Thymus (tissue), 11 donors: ENCODE measurements around the gene ARHGAP19. TPM values are rescaled to one million over a fixed set of nuclear protein-coding genes. Genes with fewer than 3 reads are reported as not detected.
"Not testable (repeated sequence)": the region's sequence is repeated elsewhere in the genome, so short reads cannot be mapped to it uniquely, and the experiment has no call there.

Source experiments
- DNase-seq, 9 donors: peaks; one replicate each; pipeline ENCODE4 v3.0.0-alpha.2; 2013; ENCODE audit warnings: low spot score in 9 of 9, low read depth in 6 of 9, missing footprints in 1 of 9
- H3K27ac ChIP-seq, 2 donors: one replicate each; pipeline ENCODE4 v1.5.1; 2013; ENCODE audit warnings: control low read depth in 1 of 2, low read depth in 1 of 2, low read length in 1 of 2, mild to moderate bottlenecking in 1 of 2, moderate library complexity in 1 of 2
- H3K27me3 ChIP-seq, 2 donors: one replicate each; pipeline ENCODE4 v1.5.1; 2013; ENCODE audit warnings: low read length in 1 of 2; ENCODE audit not compliant: control insufficient read depth in 2 of 2, insufficient read depth in 1 of 2
- H3K36me3 ChIP-seq, 2 donors: one replicate each; pipeline ENCODE4 v1.5.1; 2013; ENCODE audit warnings: low read length in 1 of 2, mild to moderate bottlenecking in 1 of 2, moderate library complexity in 1 of 2; ENCODE audit not compliant: control insufficient read depth in 2 of 2, insufficient read depth in 2 of 2
- H3K4me1 ChIP-seq, 2 donors: one replicate each; pipeline ENCODE4 v1.5.1; 2013; ENCODE audit warnings: low read length in 2 of 2; ENCODE audit not compliant: control insufficient read depth in 2 of 2, insufficient read depth in 2 of 2
- H3K4me3 ChIP-seq, 2 donors: one replicate each; pipeline ENCODE4 v1.5.1; 2013; ENCODE audit warnings: low read length in 2 of 2, control low read depth in 1 of 2, mild to moderate bottlenecking in 1 of 2
- H3K9me3 ChIP-seq, 2 donors: one replicate each; pipeline ENCODE4 v1.5.1; 2013; ENCODE audit warnings: low read length in 1 of 2, mild to moderate bottlenecking in 1 of 2; ENCODE audit not compliant: control insufficient read depth in 2 of 2, insufficient read depth in 1 of 2
- WGBS: extraction: QIAGEN DNeasy Blood & Tissue Kit; methylation state at CpG from one replicate; pipeline ENCODE4 v1.1.7; 2013; 5-methylcytosine and 5-hydroxymethylcytosine counted together
- polyA plus RNA-seq: library from polyadenylated mRNA; stranded (reverse); fragments of 200-250 nt; gene quantifications from one replicate; pipeline ENCODE4 v1.2.3, GENCODE V29; 2013
- total RNA-seq: library from RNA; stranded (reverse); fragments of 120-200 nt; gene quantifications from one replicate; pipeline ENCODE4 v1.2.4, GENCODE V29; 2013
- donor health status: healthy.

ARHGAP19 gene
- total and polyA plus RNA-seq, 2 donors, result 5.8 to 18.2 TPM

- Histone ChIP-seq H3K27ac (peak overlapping the region in 1 of 2 donors; percentile 52), H3K27me3 (no peaks in the 10 kb centered on the region), H3K9me3 (no peaks in the 10 kb centered on the region), H3K4me1 (no peaks in the 10 kb centered on the region), H3K36me3 (no peaks in the 10 kb centered on the region), H3K4me3 (no peak overlapping the region)
- peak in 8 of 9 donors; percentile 16 to 70 (median 41) for DNase-seq
Measured at GRCh38 chr10:97278491-97278989, 13.9 kb downstream of the ARHGAP19 start.

- Histone ChIP-seq H3K4me3 (no peak overlapping the region), H3K36me3 (no peaks in the 10 kb centered on the region), H3K27ac (peak overlapping the region in 1 of 2 donors; percentile 14), H3K27me3 (no peaks in the 10 kb centered on the region), H3K4me1 (no peaks in the 10 kb centered on the region), H3K9me3 (no peaks in the 10 kb centered on the region)
- WGBS, result 7% methylated on average over 1 of the region's 1 CpG
- DNase-seq, result no peak
Measured at GRCh38 chr10:97277551-97277950, 14.9 kb downstream of the ARHGAP19 start.

DNA sequence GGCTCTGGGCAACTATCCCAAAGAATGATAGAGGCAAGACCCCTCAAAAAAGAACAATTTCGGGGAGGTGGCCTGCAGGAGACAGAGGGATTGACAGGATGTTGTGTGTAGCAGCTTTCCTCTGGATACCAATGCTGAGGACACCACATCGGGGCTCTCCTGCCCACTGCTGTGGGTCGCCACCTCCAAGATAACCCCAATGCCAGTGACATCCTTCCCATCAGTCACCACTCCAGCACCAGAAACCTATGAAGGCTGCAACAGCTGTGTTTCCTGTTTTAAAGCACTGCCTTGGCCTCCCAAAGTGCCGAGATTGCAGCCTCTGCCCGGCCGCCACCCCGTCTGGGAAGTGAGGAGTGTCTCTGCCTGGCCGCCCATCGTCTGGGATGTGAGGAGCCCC lies 17.6 kb downstream of the ARHGAP19 start:
- H3K27ac ChIP-seq, result no peak overlapping the region
- no peaks in the 10 kb centered on the region for H3K9me3 ChIP-seq
- H3K36me3 ChIP-seq, result no peaks in the 10 kb centered on the region
- DNase-seq, result no peak
- H3K27me3 ChIP-seq, result no peaks in the 10 kb centered on the region
- WGBS, result 52% methylated on average over 3 of the region's 9 CpGs
- no peaks in the 10 kb centered on the region for H3K4me1 ChIP-seq
- H3K4me3 ChIP-seq, result no peak overlapping the region

DNA sequence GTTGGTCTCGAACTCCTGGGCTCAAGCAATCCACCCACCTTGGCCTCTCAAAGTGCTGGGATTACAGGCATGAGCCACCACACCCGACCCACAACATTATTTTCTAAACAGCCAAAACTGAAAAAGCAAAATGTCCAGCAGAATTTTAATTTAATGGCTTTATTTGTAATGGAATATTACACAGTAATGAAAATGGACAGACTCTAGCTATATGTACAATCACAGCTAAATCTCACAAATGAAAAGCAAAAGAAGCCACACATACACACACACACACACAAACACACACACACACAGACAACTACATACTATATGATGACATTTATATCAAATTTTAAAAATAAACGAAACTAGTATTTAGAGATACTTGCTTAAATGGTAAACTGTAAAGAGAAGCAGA lies 18.7 kb downstream of the ARHGAP19 start:
- Histone ChIP-seq H3K36me3 (no peaks in the 10 kb centered on the region), H3K27ac (no peak overlapping the region), H3K27me3 (no peaks in the 10 kb centered on the region), H3K9me3 (no peaks in the 10 kb centered on the region), H3K4me3 (no peak overlapping the region), H3K4me1 (no peaks in the 10 kb centered on the region)
- 96% methylated on average over 3 of the region's 3 CpGs for WGBS
- DNase-seq, result no peak

DNA sequence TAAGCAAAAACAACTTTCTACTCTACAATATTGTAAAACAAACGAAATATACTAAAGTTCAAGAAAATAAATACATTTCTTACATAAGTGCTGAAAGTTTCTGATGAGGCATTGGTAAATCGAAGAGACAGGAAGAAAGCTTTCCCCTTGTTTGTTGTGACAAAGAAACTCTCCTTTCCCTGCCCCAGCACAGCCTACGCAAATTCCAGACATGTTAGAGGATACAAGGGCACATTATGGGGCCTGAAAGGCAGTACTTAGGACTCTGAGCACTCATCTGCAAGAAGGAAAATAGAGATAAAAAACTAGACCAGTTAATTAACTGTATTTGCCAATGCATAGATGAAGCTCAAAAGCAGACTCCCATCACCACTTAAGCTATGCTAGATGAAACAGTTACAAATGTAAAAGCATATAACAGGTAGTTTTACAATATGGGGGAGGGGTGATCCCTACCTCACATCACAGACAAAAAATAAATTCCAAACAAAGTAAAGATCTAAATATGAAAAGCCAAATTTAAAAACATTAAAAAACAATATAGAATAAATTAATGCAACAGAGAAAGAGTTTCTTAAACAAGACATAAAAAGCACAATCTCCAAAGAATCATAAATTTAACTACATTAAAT lies 21.8 kb downstream of the ARHGAP19 start:
- Histone ChIP-seq H3K4me3 (no peak overlapping the region), H3K9me3 (no peaks in the 10 kb centered on the region), H3K27ac (no peak overlapping the region), H3K36me3 (peaks cover 4 to 7% of the 10 kb centered on the region in 2 donors), H3K27me3 (no peaks in the 10 kb centered on the region), H3K4me1 (no peaks in the 10 kb centered on the region)
- no peak for DNase-seq
- WGBS, result 96% methylated on average over 3 of the region's 3 CpGs

DNA sequence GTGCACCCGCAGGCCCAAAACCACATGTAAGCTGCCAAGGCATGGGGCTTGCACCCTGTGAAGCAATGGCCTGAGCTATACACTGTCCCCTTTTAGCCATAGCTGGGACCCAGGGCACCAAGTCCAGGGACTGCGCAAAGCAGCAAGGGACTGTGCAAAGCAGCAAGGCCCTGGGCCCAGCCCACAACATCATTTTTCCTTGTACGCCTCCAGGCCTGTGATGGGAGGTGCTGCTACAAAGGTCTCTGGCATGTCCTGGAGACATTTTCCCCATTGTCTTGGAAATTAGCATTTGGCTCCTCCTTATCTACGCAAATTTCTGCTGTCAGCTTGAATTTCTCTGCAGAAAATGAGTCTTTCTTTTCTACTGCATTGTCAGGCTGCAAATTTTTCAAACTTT lies 24.8 kb downstream of the ARHGAP19 start:
- Histone ChIP-seq H3K36me3 (peaks cover 14 to 25% of the 10 kb centered on the region in 2 donors), H3K9me3 (no peaks in the 10 kb centered on the region), H3K27ac (no peak overlapping the region), H3K27me3 (no peaks in the 10 kb centered on the region), H3K4me3 (no peak overlapping the region), H3K4me1 (no peaks in the 10 kb centered on the region)
- no peak for DNase-seq
- over 99% methylated on average over 4 of the region's 4 CpGs for WGBS

DNA sequence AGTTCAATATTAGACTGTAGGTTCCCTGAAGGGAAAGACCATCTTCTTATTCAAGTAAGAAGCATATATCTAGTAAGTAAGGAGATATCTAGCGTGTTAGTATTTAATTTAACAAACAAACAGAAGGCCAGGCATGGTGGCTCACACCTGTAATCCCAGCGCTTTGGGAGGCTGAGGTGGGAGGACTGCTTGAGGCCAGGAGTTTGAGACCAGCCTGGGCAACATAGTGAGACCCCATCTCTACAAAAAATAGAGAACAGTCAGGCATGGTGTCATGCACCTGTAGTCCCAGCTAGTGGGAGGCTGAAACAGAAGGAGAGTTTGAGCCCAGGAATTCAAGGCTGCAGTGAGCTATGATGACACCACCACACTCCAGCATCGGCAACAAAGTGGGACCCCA lies 27.3 kb downstream of the ARHGAP19 start:
- WGBS, result 81% methylated on average over 3 of the region's 3 CpGs

GRCh38 chr10:97263971-97264370 lies 28.5 kb downstream of the ARHGAP19 start:
- Histone ChIP-seq H3K36me3 (peaks cover 19 to 39% of the 10 kb centered on the region in 2 donors), H3K27ac (no peak overlapping the region), H3K4me3 (no peak overlapping the region), H3K9me3 (no peaks in the 10 kb centered on the region), H3K4me1 (no peaks in the 10 kb centered on the region), H3K27me3 (no peaks in the 10 kb centered on the region)
- DNase-seq, result no peak
- WGBS, result 90% methylated on average over 5 of the region's 5 CpGs

More for the DNA sequence above, 27.3 kb downstream of the ARHGAP19 start:
- not testable (repeated sequence) for H3K4me1 ChIP-seq, H3K9me3 ChIP-seq, DNase-seq, H3K27ac ChIP-seq, H3K4me3 ChIP-seq, H3K27me3 ChIP-seq
- peaks cover 14 to 32% of the 10 kb centered on the region in 2 donors for H3K36me3 ChIP-seq

- no peak overlapping the region for H3K4me3 ChIP-seq
- H3K27me3 ChIP-seq, result no peaks in the 10 kb centered on the region
- no peak for DNase-seq
- no peaks in the 10 kb centered on the region for H3K4me1 ChIP-seq
- no peak overlapping the region for H3K27ac ChIP-seq
- WGBS, result 99% methylated on average over 1 of the region's 1 CpG
- H3K9me3 ChIP-seq, result no peaks in the 10 kb centered on the region
- peaks cover 25 to 46% of the 10 kb centered on the region in 2 donors for H3K36me3 ChIP-seq
Measured at GRCh38 chr10:97261656-97262055, 30.8 kb downstream of the ARHGAP19 start.
